Cardiac muscle cell (in vitro differentiated cells and primary cell): ENCODE data around the gene DUS1L. TPM values are rescaled to one million over a fixed set of nuclear protein-coding genes. Genes with fewer than 3 reads are reported as not detected.
A peak's percentile ranks its signal among the peaks of the same experiment; 100 is the strongest.

Experiments
- DNase-seq, 2 donors: peaks; one replicate each; pipeline versions ENCODE4 v3.0.0 to v3.0.0-alpha.2; 2010 to 2017; ENCODE audit warnings: low read depth in 1 of 2, low spot score in 1 of 2
- H3K27ac ChIP-seq: fragments of 200-600 bp; sonication (generic); 2 replicates; pipeline ENCODE4 v1.5.1; 2016
- H3K27me3 ChIP-seq: fragments of 200-600 bp; sonication (generic); 2 replicates; pipeline ENCODE4 v1.6.0; 2016; ENCODE audit warnings: control low read depth
- H3K36me3 ChIP-seq: fragments of 200-600 bp; sonication (generic); 2 replicates; pipeline ENCODE4 v1.5.1; 2016; ENCODE audit warnings: control low read depth
- H3K4me1 ChIP-seq: fragments of 200-600 bp; sonication (generic); 2 replicates; pipeline ENCODE4 v1.8.1; 2017; ENCODE audit warnings: low read depth, mild to moderate bottlenecking, mixed run types
- H3K4me3 ChIP-seq: fragments of 200-600 bp; sonication (generic); 2 replicates; pipeline ENCODE4 v1.5.1; 2016; ENCODE audit warnings: mild to moderate bottlenecking
- H3K9me3 ChIP-seq: fragments of 200-600 bp; sonication (generic); 2 replicates; pipeline ENCODE4 v1.5.1; 2017; ENCODE audit warnings: low read depth, mild to moderate bottlenecking, control low read depth
- CTCF ChIP-seq: IDR thresholded peaks from 2 replicates; pipeline ENCODE4 v1.5.1; 2012; ENCODE audit warnings: low read depth, mild to moderate bottlenecking, low read length
- polyA plus RNA-seq: library from polyadenylated mRNA; unstranded; fragments of >200 nt; fragmentation: Nextera tagmentation; extraction: Ambion mirVana; gene quantifications from 2 replicates; pipeline ENCODE4 v1.2.1, GENCODE V29; 2016
- total RNA-seq: library from RNA; depleted of rRNA; stranded (reverse); fragments of >200 nt; gene quantifications from 2 replicates; pipeline ENCODE4 v1.2.3, GENCODE V29; 2016

DUS1L gene
- total and polyA plus RNA-seq, 2 experiments from 2014 or later: 183 to 184 TPM

- TF ChIP-seq CTCF: no peak
- H3K36me3 ChIP-seq: peaks cover 18% of the 10 kb centered on the region
These were observed 11.1 kb downstream of the DUS1L start for GRCh38 chr17:82054351-82055022.

GRCh38 chr17:82053556-82054263 lies 11.9 kb downstream of the DUS1L start:
- H3K4me3 ChIP-seq: no peak overlapping the region

More at GRCh38 chr17:82054351-82055022, 11.1 kb downstream of the DUS1L start:
- Histone ChIP-seq H3K9me3 (no peaks in the 10 kb centered on the region), H3K27ac (no peak overlapping the region), H3K27me3 (no peaks in the 10 kb centered on the region), H3K4me1 (peaks cover 4% of the 10 kb centered on the region), H3K4me3 (no peak overlapping the region)
- DNase-seq: no peak

GRCh38 chr17:82053130-82053529 lies 12.5 kb downstream of the DUS1L start:
- H3K27me3 ChIP-seq: no peaks in the 10 kb centered on the region
- no peak overlapping the region for H3K27ac ChIP-seq
- no peak for TF ChIP-seq CTCF
- H3K4me3 ChIP-seq: no peak overlapping the region
- no peaks in the 10 kb centered on the region for H3K9me3 ChIP-seq
- DNase-seq: no peak
- peaks cover 15% of the 10 kb centered on the region for H3K36me3 ChIP-seq
- H3K4me1 ChIP-seq: peaks cover 4% of the 10 kb centered on the region

More at GRCh38 chr17:82053556-82054263, 11.9 kb downstream of the DUS1L start:
- no peak for DNase-seq
- peaks cover 17% of the 10 kb centered on the region for H3K36me3 ChIP-seq
- no peaks in the 10 kb centered on the region for H3K9me3 ChIP-seq
- no peaks in the 10 kb centered on the region for H3K27me3 ChIP-seq
- no peak for TF ChIP-seq CTCF
- peaks cover 4% of the 10 kb centered on the region for H3K4me1 ChIP-seq
- H3K27ac ChIP-seq: no peak overlapping the region

GRCh38 chr17:82052638-82053059 lies 13.0 kb downstream of the DUS1L start:
- TF ChIP-seq CTCF: no peak
- no peak for DNase-seq

GRCh38 chr17:82051776-82052637 lies 13.6 kb downstream of the DUS1L start, which contains the start of the genes GPS1 and RFNG:
GPS1 (plus strand) TSS chr17:82051898; CDS start chr17:82051932, 34 bp downstream.
RFNG (minus strand) TSS chr17:82051811; CDS start chr17:82051766, 45 bp downstream.
- peak; percentile 63 to 88 for DNase-seq
- H3K9me3 ChIP-seq: no peaks in the 10 kb centered on the region
- no peak for TF ChIP-seq CTCF
- no peaks in the 10 kb centered on the region for H3K27me3 ChIP-seq
- peak within 1 kb of the TSS; percentile 90 for H3K4me3 ChIP-seq
- peaks cover 15% of the 10 kb centered on the region for H3K36me3 ChIP-seq
- H3K27ac ChIP-seq: peak within 1 kb of the TSS; percentile 38
- peaks cover 4% of the 10 kb centered on the region for H3K4me1 ChIP-seq

More at GRCh38 chr17:82052638-82053059, 13.0 kb downstream of the DUS1L start:
- H3K4me3 ChIP-seq: peak overlapping the region; percentile 90
- H3K36me3 ChIP-seq: peaks cover 15% of the 10 kb centered on the region
- H3K9me3 ChIP-seq: no peaks in the 10 kb centered on the region
- peaks cover 4% of the 10 kb centered on the region for H3K4me1 ChIP-seq
- H3K27ac ChIP-seq: no peak overlapping the region
- no peaks in the 10 kb centered on the region for H3K27me3 ChIP-seq
